HCT116 (cell line): ENCODE data around the gene CRAT. TPM values are rescaled to one million over a fixed set of nuclear protein-coding genes. Genes with fewer than 3 reads are reported as not detected.
A peak's percentile ranks its signal among the peaks of the same experiment; 100 is the strongest.

Experiments
- ATAC-seq: fragments of 200-7000 bp; cut with Tn5 transposase; 2 replicates; pipeline ENCODE4 v1.9.1; 2020; ENCODE audit warnings: mild to moderate bottlenecking, moderate library complexity
- BruUV-seq: library from RNA; stranded (reverse); fragments of 400-500 nt; replicated peaks from 2 replicates; lab custom pipeline; 2021; lab: Mats Ljungman, UMichigan
- CTCF ChIA-PET: fragments of 300-600 bp; sonication (Branson Sonifier 250); formaldehyde crosslinking; loops from one replicate; lab custom pipeline; 2021; ENCODE audit warnings: antibody characterized with exemption; lab: Charles Lee
- POLR2A ChIA-PET: fragments of 300-600, 350-600 bp; sonication (Branson Sonifier 250); formaldehyde crosslinking; loops from one replicate; lab custom pipeline; 2021; ENCODE audit warnings: antibody characterized with exemption; lab: Charles Lee
- RAD21 ChIA-PET, 2 experiments: fragments of 300-600 bp; sonication (Branson Sonifier 250); formaldehyde crosslinking; loops; one replicate each; lab custom pipeline; 2023; ENCODE audit warnings: low total read pairs in 2 of 2; ENCODE audit not compliant: uncharacterized antibody in 2 of 2, unreplicated experiment in 2 of 2, low non-redundant PET in 1 of 2; lab: Charles Lee
- DNase-seq: peaks from one replicate; pipeline ENCODE4 v3.0.0-alpha.2; 2010; ENCODE audit warnings: low read depth, low spot score
- H2AFZ ChIP-seq: fragments of 200-600 bp; shearing (Covaris generic), sonication (generic); 2 replicates; pipeline ENCODE4 v1.6.1; 2017; ENCODE audit warnings: low read depth, mixed run types, mixed read lengths, antibody characterized with exemption, low read length; ENCODE audit not compliant: poor library complexity, severe bottlenecking
- H3K27ac ChIP-seq: 2 replicates; pipeline ENCODE4 v1.5.1; 2012; ENCODE audit warnings: low read depth, low read length
- H3K27me3 ChIP-seq: fragments of 200-600 bp; sonication (generic); 2 replicates; pipeline ENCODE4 v1.6.1; 2016; ENCODE audit warnings: mixed run types, low read length, mixed read lengths; ENCODE audit not compliant: insufficient read depth
- H3K36me3 ChIP-seq, 2 experiments: fragments of 200-500 bp in 1 of 2; fragments of 200-600 bp in 1 of 2; sonication (Bioruptor generic) in 1 of 2; sonication (generic) in 1 of 2; 2 replicates each; pipeline versions ENCODE4 v1.5.1 to v1.6.1; 2014 to 2016; ENCODE audit warnings: low read length in 2 of 2, inconsistent platforms in 1 of 2, mixed read lengths in 1 of 2, mixed run types in 1 of 2; ENCODE audit not compliant: insufficient read depth in 2 of 2, control insufficient read depth in 1 of 2
- H3K4me1 ChIP-seq, 2 experiments: fragments of 200-600 bp in 1 of 2; sonication (generic) in 1 of 2; 2 replicates each; pipeline versions ENCODE4 v1.5.1 to v1.6.1; 2012 to 2017; ENCODE audit warnings: low read length in 2 of 2, inconsistent platforms in 1 of 2, mild to moderate bottlenecking in 1 of 2, mixed read lengths in 1 of 2, mixed run types in 1 of 2, moderate library complexity in 1 of 2; ENCODE audit not compliant: insufficient read depth in 2 of 2, control insufficient read depth in 1 of 2
- H3K4me2 ChIP-seq: fragments of 200-600 bp; sonication (generic); 2 replicates; pipeline ENCODE4 v1.6.1; 2017; ENCODE audit warnings: mixed run types, low read length, mixed read lengths
- H3K4me3 ChIP-seq, 2 experiments: fragments of 200-600 bp in 1 of 2; sonication (generic) in 1 of 2; replicated peaks in 1 of 2; 2 replicates each; pipeline ENCODE4 v1.5.1; 2011 to 2016; ENCODE audit warnings: low read length in 2 of 2, control low read depth in 1 of 2, low read depth in 1 of 2, mild to moderate bottlenecking in 1 of 2, mixed read lengths in 1 of 2, mixed run types in 1 of 2
- H3K79me2 ChIP-seq: fragments of 200-600 bp; sonication (generic); 2 replicates; pipeline ENCODE4 v1.6.1; 2017; ENCODE audit warnings: mild to moderate bottlenecking, mixed run types, low read length, moderate library complexity, mixed read lengths; ENCODE audit not compliant: insufficient read depth
- H3K9ac ChIP-seq: fragments of 200-600 bp; sonication (generic); 2 replicates; pipeline ENCODE4 v1.6.1; 2016; ENCODE audit warnings: low read length, mixed read lengths
- H3K9me2 ChIP-seq: fragments of 200-600 bp; sonication (generic), shearing (Covaris generic); 2 replicates; pipeline ENCODE4 v1.6.1; 2017; ENCODE audit warnings: mixed run types, mild to moderate bottlenecking, moderate library complexity; ENCODE audit not compliant: insufficient read depth
- H3K9me3 ChIP-seq, 2 experiments: fragments of 200-500 bp in 1 of 2; fragments of 200-600 bp in 1 of 2; sonication (Bioruptor generic) in 1 of 2; sonication (generic) in 1 of 2; 2 replicates each; pipeline ENCODE4 v1.6.1; 2014 to 2017; ENCODE audit warnings: low read length in 2 of 2, mixed read lengths in 2 of 2, inconsistent platforms in 1 of 2, low read depth in 1 of 2, mild to moderate bottlenecking in 1 of 2, mixed run types in 1 of 2, moderate library complexity in 1 of 2; ENCODE audit not compliant: control insufficient read depth in 1 of 2, insufficient read depth in 1 of 2
- H4K20me1 ChIP-seq: fragments of 200-600 bp; sonication (generic), shearing (Covaris generic); 2 replicates; pipeline ENCODE4 v1.6.1; 2017; ENCODE audit warnings: mixed run types, mild to moderate bottlenecking, moderate library complexity; ENCODE audit not compliant: insufficient read depth
- EGR1 ChIP-seq: IDR thresholded peaks from 2 replicates; pipeline ENCODE4 v1.6.1; 2012; ENCODE audit warnings: low read depth
- POLR2AphosphoS5 ChIP-seq: IDR thresholded peaks from 2 replicates; pipeline ENCODE4 v1.6.1; 2011; ENCODE audit warnings: mild to moderate bottlenecking, low read depth, low read length, moderate library complexity
- TCF7L2 ChIP-seq: IDR thresholded peaks from 2 replicates; pipeline ENCODE4 v1.7.0; 2011; ENCODE audit warnings: borderline replicate concordance, inconsistent platforms; ENCODE audit not compliant: insufficient read depth, insufficient read length; ENCODE audit errors: extremely low read depth
- YY1 ChIP-seq: IDR thresholded peaks from 2 replicates; pipeline ENCODE4 v1.6.1; 2011; ENCODE audit warnings: low read length, low read depth, moderate library complexity, mild to moderate bottlenecking; ENCODE audit not compliant: insufficient replicate concordance; ENCODE audit errors: extremely low read depth
- intact Hi-C: fragments of 100-400 bp; cut with micrococcal nuclease; formaldehyde crosslinking; loops from 2 replicates; pipeline ENCODE4 v1.10.0; 2022
- total RNA-seq: library from RNA; stranded (reverse); gene quantifications from one replicate; pipeline ENCODE4 v1.2.1, GENCODE V29; 2021; ENCODE audit not compliant: unreplicated experiment
- TF ChIP-seq, protein P1 (sequence below): IDR thresholded peaks from 2 replicates; pipeline ENCODE4 v1.6.1; 2011; ENCODE audit warnings: mild to moderate bottlenecking, low read length, moderate library complexity; ENCODE audit not compliant: insufficient replicate concordance; ENCODE audit errors: extremely low read depth

CRAT gene
- total RNA-seq, 1 experiment from 2014 or later, result 29.0 TPM

DNA sequence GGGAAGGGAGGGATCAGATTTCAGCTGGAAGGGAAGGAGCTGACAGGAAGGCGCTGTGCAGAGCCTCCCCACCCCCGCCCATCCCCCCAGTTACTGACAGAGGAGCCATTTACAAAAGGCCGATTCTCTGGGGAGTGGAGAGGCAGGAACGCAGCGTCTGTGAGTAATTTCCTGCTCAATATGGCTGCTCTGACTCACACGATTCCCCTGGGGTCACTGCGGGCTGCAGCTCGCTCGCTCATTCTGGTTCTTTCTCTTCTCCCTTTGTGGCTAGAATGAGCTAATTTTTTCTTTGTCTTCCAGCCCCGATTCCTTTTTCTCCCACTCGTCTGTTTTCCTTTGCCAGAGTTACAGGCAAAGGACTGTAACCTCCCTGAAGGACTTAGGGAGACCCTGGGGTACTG is 29.4 kb upstream of the CRAT start:
- peak overlapping the region; percentile 85 for H3K4me2 ChIP-seq
- peak; percentile 78 for ATAC-seq
- peaks cover 37% of the 10 kb centered on the region for H3K79me2 ChIP-seq
- no peak overlapping the region for H2AFZ ChIP-seq
- CTCF ChIA-PET, result interaction anchor here (0.8 to 6.0 kb wide), 15 partner anchors 8 to 503 kb away, joined by 3 to 77 read pairs (median 6); partner anchors contain the start of genes C9orf50, IER5L and NTMT1
- intact Hi-C loops, result loop anchor here (1.0 to 5.0 kb wide), 5 partner anchors 349 to 651 kb away; no protein-coding TSS in a partner anchor
- peak overlapping the region; percentile 60 to 69 for H3K4me3 ChIP-seq
- TF ChIP-seq, protein P1, sequence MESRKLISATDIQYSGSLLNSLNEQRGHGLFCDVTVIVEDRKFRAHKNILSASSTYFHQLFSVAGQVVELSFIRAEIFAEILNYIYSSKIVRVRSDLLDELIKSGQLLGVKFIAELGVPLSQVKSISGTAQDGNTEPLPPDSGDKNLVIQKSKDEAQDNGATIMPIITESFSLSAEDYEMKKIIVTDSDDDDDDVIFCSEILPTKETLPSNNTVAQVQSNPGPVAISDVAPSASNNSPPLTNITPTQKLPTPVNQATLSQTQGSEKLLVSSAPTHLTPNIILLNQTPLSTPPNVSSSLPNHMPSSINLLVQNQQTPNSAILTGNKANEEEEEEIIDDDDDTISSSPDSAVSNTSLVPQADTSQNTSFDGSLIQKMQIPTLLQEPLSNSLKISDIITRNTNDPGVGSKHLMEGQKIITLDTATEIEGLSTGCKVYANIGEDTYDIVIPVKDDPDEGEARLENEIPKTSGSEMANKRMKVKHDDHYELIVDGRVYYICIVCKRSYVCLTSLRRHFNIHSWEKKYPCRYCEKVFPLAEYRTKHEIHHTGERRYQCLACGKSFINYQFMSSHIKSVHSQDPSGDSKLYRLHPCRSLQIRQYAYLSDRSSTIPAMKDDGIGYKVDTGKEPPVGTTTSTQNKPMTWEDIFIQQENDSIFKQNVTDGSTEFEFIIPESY, result peak; percentile 12
- TF ChIP-seq EGR1 (no peak), TCF7L2 (peak; percentile 78), YY1 (peak; percentile 95), POLR2AphosphoS5 (peak; percentile 94)
- peak; percentile 95 for DNase-seq
- H3K36me3 ChIP-seq, result peaks cover 0 to 23% of the 10 kb centered on the region in 2 experiments; a peak in 2 of 4 replicates
- BruUV-seq, result no TSS peak
- peak overlapping the region; percentile 87 for H3K9ac ChIP-seq
- H3K27ac ChIP-seq, result peak overlapping the region; percentile 99
- no peaks in the 10 kb centered on the region for H3K27me3 ChIP-seq
- no peaks in the 10 kb centered on the region for H4K20me1 ChIP-seq
- H3K4me1 ChIP-seq, result peaks cover 39 to 70% of the 10 kb centered on the region in 2 experiments
- RAD21 ChIA-PET, result interaction anchor here (0.6 to 1.6 kb wide), 9 partner anchors 8 to 486 kb away, joined by 3 to 5 read pairs (median 4); partner anchors contain the start of genes NTMT1 (in 2 of the 2) and IER5L (in 1 of the 2)
- H3K9me2 ChIP-seq, result no peaks in the 10 kb centered on the region
- POLR2A ChIA-PET, result interaction anchor here (0.8 to 2.8 kb wide), 16 partner anchors 8 to 598 kb away, joined by 3 to 26 read pairs (median 4); partner anchors contain the start of genes IER5L, NTMT1 and PTPA
- H3K9me3 ChIP-seq, result no peaks in the 10 kb centered on the region
